GM23248 (cell line): ENCODE data around the gene C4orf51. TPM values are rescaled to one million over a fixed set of nuclear protein-coding genes. Genes with fewer than 3 reads are reported as not detected.

ENCODE experiments used
- DNase-seq: peaks from one replicate; pipeline ENCODE4 v3.0.0-alpha.2; 2015
- H2AFZ ChIP-seq: fragments of 200-600 bp; sonication (generic); 2 replicates; pipeline ENCODE4 v1.6.1; 2016; ENCODE audit warnings: antibody characterized with exemption
- H3F3A ChIP-seq: fragments of 200-600 bp; sonication (generic); 2 replicates; pipeline ENCODE4 v1.6.1; 2016; ENCODE audit warnings: mild to moderate bottlenecking, antibody characterized with exemption, mixed run types; ENCODE audit not compliant: insufficient read depth
- H3K27ac ChIP-seq: fragments of 200-600 bp; sonication (generic); 2 replicates; pipeline ENCODE4 v1.5.1; 2016; ENCODE audit warnings: mild to moderate bottlenecking
- H3K27me3 ChIP-seq: fragments of 200-600 bp; sonication (generic); replicated peaks from 2 replicates; pipeline ENCODE4 v1.6.1; 2016; ENCODE audit warnings: mild to moderate bottlenecking; ENCODE audit not compliant: insufficient read depth
- H3K36me3 ChIP-seq: fragments of 200-600 bp; sonication (generic); 2 replicates; pipeline ENCODE4 v1.6.1; 2016; ENCODE audit warnings: low read depth, mild to moderate bottlenecking
- H3K4me1 ChIP-seq: fragments of 200-600 bp; sonication (generic); 2 replicates; pipeline ENCODE4 v1.6.1; 2016; ENCODE audit warnings: mild to moderate bottlenecking; ENCODE audit not compliant: insufficient read depth
- H3K4me2 ChIP-seq: fragments of 200-600 bp; sonication (generic); one replicate; pipeline ENCODE4 v1.6.1; 2016; ENCODE audit warnings: mild to moderate bottlenecking; ENCODE audit not compliant: unreplicated experiment
- H3K4me3 ChIP-seq: fragments of 200-600 bp; sonication (generic); 2 replicates; pipeline ENCODE4 v1.5.1; 2016; ENCODE audit warnings: mild to moderate bottlenecking
- H3K79me2 ChIP-seq: fragments of 200-600 bp; sonication (generic); 2 replicates; pipeline ENCODE4 v1.6.1; 2016; ENCODE audit warnings: mild to moderate bottlenecking; ENCODE audit not compliant: insufficient read depth
- H3K9ac ChIP-seq: fragments of 200-600 bp; sonication (generic); 2 replicates; pipeline ENCODE4 v1.6.1; 2016; ENCODE audit warnings: mild to moderate bottlenecking
- H3K9me2 ChIP-seq: fragments of 200-600 bp; sonication (generic); 2 replicates; pipeline ENCODE4 v1.6.1; 2016; ENCODE audit warnings: mixed run types, mild to moderate bottlenecking, moderate library complexity; ENCODE audit not compliant: insufficient read depth
- H3K9me3 ChIP-seq: fragments of 200-600 bp; sonication (generic); one replicate; pipeline ENCODE4 v1.6.1; 2017; ENCODE audit warnings: low read depth
- H4K20me1 ChIP-seq: fragments of 200-600 bp; sonication (generic); 2 replicates; pipeline ENCODE4 v1.6.0; 2016; ENCODE audit not compliant: insufficient read depth
- EZH2 ChIP-seq: fragments of 200-600 bp; sonication (generic); IDR thresholded peaks from 2 replicates; pipeline ENCODE4 v1.6.1; 2018; ENCODE audit warnings: antibody characterized with exemption, mild to moderate bottlenecking; ENCODE audit not compliant: insufficient read depth, poor library complexity, severe bottlenecking
- EZH2phosphoT487 ChIP-seq: fragments of 200-600 bp; sonication (generic); IDR thresholded peaks from 2 replicates; pipeline ENCODE4 v1.6.1; 2018; ENCODE audit warnings: antibody characterized with exemption, moderate library complexity, mild to moderate bottlenecking, low read depth; ENCODE audit not compliant: insufficient read depth
- WGBS, 2 experiments: methylation state at CpG; one replicate each; pipeline ENCODE4 v1.1.6; 2015 to 2017; ENCODE audit warnings: low lambda C conversion rate in 2 of 2, low coverage in 1 of 2; ENCODE audit errors: missing lambda C conversion rate in 2 of 2; 5-methylcytosine and 5-hydroxymethylcytosine counted together
- in situ Hi-C: fragments of 300-500 bp; cut with MboI; formaldehyde crosslinking; loops from 2 replicates; pipeline ENCODE4 v1.15.0; 2020
- polyA plus RNA-seq: library from polyadenylated mRNA; unstranded; fragments of >200 nt; fragmentation: Nextera tagmentation; extraction: Ambion mirVana; gene quantifications from 2 replicates; pipeline ENCODE4 v1.2.1, GENCODE V29; 2016
- total RNA-seq: library from RNA; depleted of rRNA; stranded (reverse); fragments of >200 nt; shearing (Covaris generic); gene quantifications from 2 replicates; pipeline ENCODE4 v1.2.3, GENCODE V29; 2014

C4orf51 gene
- total and polyA plus RNA-seq, 2 experiments from 2014 or later, result not detected

DNA sequence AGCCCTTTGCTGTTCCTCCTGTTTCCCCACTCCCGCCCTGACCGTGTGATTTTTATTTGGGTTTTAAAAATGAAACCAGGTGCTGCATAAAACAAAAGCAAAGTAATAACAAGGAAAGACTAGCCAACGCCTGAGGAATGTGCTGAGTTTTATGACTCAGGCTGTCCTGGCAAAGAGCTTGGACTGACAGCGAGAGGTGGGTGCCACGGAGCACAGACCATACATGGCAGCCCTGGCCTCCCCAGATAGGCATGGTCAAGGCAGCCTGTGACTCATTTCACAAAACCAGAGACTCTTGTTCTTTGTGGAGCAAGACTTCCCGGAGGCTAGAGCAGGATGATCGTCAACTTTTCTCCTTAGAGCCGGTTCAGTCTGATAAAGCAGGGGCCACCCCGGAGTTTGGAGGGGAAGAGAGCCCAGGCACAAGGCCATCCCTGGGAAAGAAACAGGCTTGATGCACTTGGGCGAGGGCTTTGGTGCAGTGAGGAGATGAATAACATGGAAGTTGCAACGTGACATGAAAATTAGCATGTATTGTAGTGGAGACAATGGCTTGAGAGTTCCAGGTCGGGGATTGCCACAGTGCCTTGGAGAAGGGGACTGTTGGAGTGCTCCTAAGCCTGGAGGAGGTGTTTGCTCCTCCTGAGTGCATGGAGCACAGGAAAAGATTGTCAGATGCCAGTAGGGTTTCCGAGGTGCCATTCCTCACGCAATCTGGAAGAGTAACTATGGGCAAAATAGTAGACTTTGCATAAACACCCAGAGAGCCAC is 54.8 kb downstream of the C4orf51 start:
- WGBS, 2 experiments, result 1% methylated on average over 14 of the region's 14 CpGs
- peak overlapping the region; percentile 100 for H3K27ac ChIP-seq
- no peaks in the 10 kb centered on the region for H3K36me3 ChIP-seq
- peak overlapping the region; percentile 47 for H2AFZ ChIP-seq
- no peaks in the 10 kb centered on the region for H3K9me3 ChIP-seq
- H3F3A ChIP-seq, result peaks cover 36% of the 10 kb centered on the region
- H3K4me3 ChIP-seq, result peak overlapping the region; percentile 76
- in situ Hi-C loops, result no loop called here
- peak overlapping the region; percentile 95 for H3K9ac ChIP-seq
- no peaks in the 10 kb centered on the region for H4K20me1 ChIP-seq
- TF ChIP-seq EZH2phosphoT487 (no peak), EZH2 (no peak)
- peak overlapping the region; percentile 82 for H3K4me2 ChIP-seq
- peaks cover 38% of the 10 kb centered on the region for H3K4me1 ChIP-seq
- no peaks in the 10 kb centered on the region for H3K9me2 ChIP-seq
- peak; percentile 99 for DNase-seq
- no peaks in the 10 kb centered on the region for H3K27me3 ChIP-seq
- no peaks in the 10 kb centered on the region for H3K79me2 ChIP-seq

DNA sequence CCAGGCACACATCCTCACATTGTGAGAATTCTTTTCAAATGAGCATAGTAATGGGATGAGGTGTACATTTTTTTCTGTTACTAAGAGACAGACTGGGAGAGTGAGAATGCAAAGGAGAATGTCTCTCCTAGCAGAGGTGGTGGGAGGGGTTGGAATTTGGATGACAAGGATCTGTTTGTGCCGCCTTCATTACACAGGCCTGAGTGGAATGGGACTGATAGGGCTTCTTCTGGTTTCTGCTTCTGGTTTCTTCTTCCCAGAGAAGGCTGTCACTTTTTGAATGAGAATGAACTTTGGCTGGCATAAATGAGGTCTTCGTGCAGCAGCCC is 55.4 kb downstream of the C4orf51 start:
- in situ Hi-C loops, result no loop called here
- TF ChIP-seq EZH2phosphoT487 (no peak), EZH2 (no peak)
- H3F3A ChIP-seq, result peaks cover 36% of the 10 kb centered on the region
- H3K27ac ChIP-seq, result peak overlapping the region; percentile 100
- no peak overlapping the region for H2AFZ ChIP-seq
- H3K4me1 ChIP-seq, result peaks cover 38% of the 10 kb centered on the region
- no peaks in the 10 kb centered on the region for H3K9me3 ChIP-seq
- H3K4me3 ChIP-seq, result peak overlapping the region; percentile 76
- no peaks in the 10 kb centered on the region for H4K20me1 ChIP-seq
- H3K9ac ChIP-seq, result peak overlapping the region; percentile 95
- no peaks in the 10 kb centered on the region for H3K36me3 ChIP-seq
- no peaks in the 10 kb centered on the region for H3K79me2 ChIP-seq
- no peaks in the 10 kb centered on the region for H3K27me3 ChIP-seq
- peak overlapping the region; percentile 82 for H3K4me2 ChIP-seq
- no peaks in the 10 kb centered on the region for H3K9me2 ChIP-seq
- DNase-seq, result peak; percentile 97
- 25 to 36% methylated on average over 2 of the region's 2 CpGs for WGBS, 2 experiments

DNA sequence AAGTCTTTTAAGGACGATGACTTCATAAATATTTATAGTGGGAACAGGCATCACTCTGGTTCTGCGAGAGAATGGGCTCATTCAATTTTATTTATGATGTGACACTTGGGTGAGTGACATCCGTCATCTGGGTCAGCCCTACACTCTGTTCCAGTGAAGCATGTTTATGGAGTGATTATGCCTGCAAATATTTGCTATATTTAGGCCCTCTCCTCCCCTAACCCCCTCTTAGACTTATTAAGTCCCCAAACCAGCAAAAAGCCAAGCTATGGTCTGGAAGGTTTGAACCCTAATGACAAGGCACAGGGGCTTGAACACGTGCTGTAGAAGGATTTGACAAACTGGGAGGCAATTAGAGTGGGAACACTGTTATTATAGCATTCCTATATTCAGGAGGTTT is 55.9 kb downstream of the C4orf51 start:
- H3K9me2 ChIP-seq, result no peaks in the 10 kb centered on the region
- no peaks in the 10 kb centered on the region for H3K36me3 ChIP-seq
- peaks cover 38% of the 10 kb centered on the region for H3K4me1 ChIP-seq
- H3K79me2 ChIP-seq, result no peaks in the 10 kb centered on the region
- no peaks in the 10 kb centered on the region for H3K27me3 ChIP-seq
- peak overlapping the region; percentile 95 for H3K9ac ChIP-seq
- peak overlapping the region; percentile 100 for H3K27ac ChIP-seq
- H3K4me3 ChIP-seq, result peak overlapping the region; percentile 76
- no peaks in the 10 kb centered on the region for H3K9me3 ChIP-seq
- H2AFZ ChIP-seq, result no peak overlapping the region
- H4K20me1 ChIP-seq, result no peaks in the 10 kb centered on the region
- in situ Hi-C loops, result no loop called here
- DNase-seq, result no peak
- H3F3A ChIP-seq, result peaks cover 36% of the 10 kb centered on the region
- peak overlapping the region; percentile 82 for H3K4me2 ChIP-seq
- TF ChIP-seq EZH2phosphoT487 (no peak), EZH2 (no peak)
- 80 to 81% methylated on average over 4 of the region's 4 CpGs for WGBS, 2 experiments

DNA sequence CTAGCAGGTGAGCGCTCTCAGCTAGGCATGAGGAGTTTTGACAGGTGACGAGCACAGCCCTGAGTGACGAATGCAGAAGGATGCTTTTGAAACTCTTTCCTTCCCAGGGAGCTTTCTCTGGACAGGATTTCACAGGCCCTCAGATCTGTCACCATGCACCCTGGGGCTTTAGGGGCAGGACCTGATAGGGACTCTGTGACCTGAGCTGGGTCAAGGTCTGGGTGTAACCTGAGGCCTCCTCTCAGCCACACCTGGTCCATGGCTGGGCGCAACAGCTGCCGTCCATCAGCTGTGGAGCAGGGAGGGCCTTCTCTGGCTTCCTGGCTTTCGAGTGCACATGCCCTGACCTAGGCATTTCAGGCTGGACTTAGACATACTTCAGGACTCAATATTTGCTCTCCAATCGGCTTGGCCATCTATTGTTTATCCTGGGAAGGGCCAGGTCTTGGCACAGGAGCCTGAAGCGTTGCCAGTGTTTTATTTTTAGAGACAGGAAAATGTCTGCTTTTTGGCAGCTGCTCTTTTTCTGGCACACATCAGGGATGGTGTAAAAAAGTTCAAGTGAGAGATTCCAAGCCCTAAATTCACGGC is 56.4 kb downstream of the C4orf51 start:
- TF ChIP-seq EZH2phosphoT487 (no peak), EZH2 (no peak)
- H3K9me2 ChIP-seq, result no peaks in the 10 kb centered on the region
- peak overlapping the region; percentile 95 for H3K9ac ChIP-seq
- no peaks in the 10 kb centered on the region for H4K20me1 ChIP-seq
- H3K36me3 ChIP-seq, result no peaks in the 10 kb centered on the region
- no peak overlapping the region for H3K4me2 ChIP-seq
- peaks cover 38% of the 10 kb centered on the region for H3K4me1 ChIP-seq
- in situ Hi-C loops, result no loop called here
- WGBS, 2 experiments, result 71 to 76% methylated on average over 9 of the region's 9 CpGs
- no peaks in the 10 kb centered on the region for H3K79me2 ChIP-seq
- H3F3A ChIP-seq, result peaks cover 36% of the 10 kb centered on the region
- peak overlapping the region; percentile 100 for H3K27ac ChIP-seq
- no peak overlapping the region for H3K4me3 ChIP-seq
- DNase-seq, result peak; percentile 42
- H3K27me3 ChIP-seq, result no peaks in the 10 kb centered on the region
- H2AFZ ChIP-seq, result peak overlapping the region; percentile 27
- H3K9me3 ChIP-seq, result no peaks in the 10 kb centered on the region
